ENCODE data around the gene ITPKB. TPM values are rescaled to one million over a fixed set of nuclear protein-coding genes. Genes with fewer than 3 reads are reported as not detected.

ITPKB gene
- total RNA-seq, 1 donor from 2014 or later, result 1.6 TPM

- Histone ChIP-seq H3K9ac (no peak overlapping the region), H3K36me3 (no peaks in the 10 kb centered on the region), H3K9me3 (ENCODE audit: low read depth) (no peaks in the 10 kb centered on the region), H3K27me3 (peaks cover 8% of the 10 kb centered on the region), H3K79me2 (ENCODE audit: low read depth) (no peaks in the 10 kb centered on the region), H3K27ac (no peak overlapping the region), H3K4me1 (peaks cover 21% of the 10 kb centered on the region), H2AFZ (replicated peaks) (no peak overlapping the region), H3K4me3 (no peak overlapping the region), H4K20me1 (ENCODE audit: low read depth) (no peaks in the 10 kb centered on the region), H3K4me2 (no peak overlapping the region), H3F3A (ENCODE audit: low read depth) (no peaks in the 10 kb centered on the region)
- H3K27ac Mint-ChIP-seq, result no peak overlapping the region
- H3K9me3 Mint-ChIP-seq, result no peaks in the 10 kb centered on the region
- no peak overlapping the region for H3K4me3 Mint-ChIP-seq
- TF ChIP-seq, protein P1, sequence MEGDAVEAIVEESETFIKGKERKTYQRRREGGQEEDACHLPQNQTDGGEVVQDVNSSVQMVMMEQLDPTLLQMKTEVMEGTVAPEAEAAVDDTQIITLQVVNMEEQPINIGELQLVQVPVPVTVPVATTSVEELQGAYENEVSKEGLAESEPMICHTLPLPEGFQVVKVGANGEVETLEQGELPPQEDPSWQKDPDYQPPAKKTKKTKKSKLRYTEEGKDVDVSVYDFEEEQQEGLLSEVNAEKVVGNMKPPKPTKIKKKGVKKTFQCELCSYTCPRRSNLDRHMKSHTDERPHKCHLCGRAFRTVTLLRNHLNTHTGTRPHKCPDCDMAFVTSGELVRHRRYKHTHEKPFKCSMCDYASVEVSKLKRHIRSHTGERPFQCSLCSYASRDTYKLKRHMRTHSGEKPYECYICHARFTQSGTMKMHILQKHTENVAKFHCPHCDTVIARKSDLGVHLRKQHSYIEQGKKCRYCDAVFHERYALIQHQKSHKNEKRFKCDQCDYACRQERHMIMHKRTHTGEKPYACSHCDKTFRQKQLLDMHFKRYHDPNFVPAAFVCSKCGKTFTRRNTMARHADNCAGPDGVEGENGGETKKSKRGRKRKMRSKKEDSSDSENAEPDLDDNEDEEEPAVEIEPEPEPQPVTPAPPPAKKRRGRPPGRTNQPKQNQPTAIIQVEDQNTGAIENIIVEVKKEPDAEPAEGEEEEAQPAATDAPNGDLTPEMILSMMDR (IDR thresholded peaks at IDR 0.05), result no peak
- no peak for TF ChIP-seq EZH2 (IDR thresholded peaks at IDR 0.05)
- no peak for TF ChIP-seq EZH2phosphoT487 (IDR thresholded peaks at IDR 0.05)
- DNase-seq (ENCODE audit: low spot score), result peak; percentile 52
- peaks cover 8% of the 10 kb centered on the region for H3K36me3 Mint-ChIP-seq
- peaks cover 43% of the 10 kb centered on the region for H3K4me1 Mint-ChIP-seq
- peaks cover 8% of the 10 kb centered on the region for H3K27me3 Mint-ChIP-seq (ENCODE audit: insufficient read depth, low read depth)
These were observed 50.9 kb downstream of the ITPKB start for GRCh38 chr1:226688056-226688748.

GRCh38 chr1:226687426-226687825 is 51.7 kb downstream of the ITPKB start:
- H3K4me1 ChIP-seq, result peaks cover 26% of the 10 kb centered on the region

DNA sequence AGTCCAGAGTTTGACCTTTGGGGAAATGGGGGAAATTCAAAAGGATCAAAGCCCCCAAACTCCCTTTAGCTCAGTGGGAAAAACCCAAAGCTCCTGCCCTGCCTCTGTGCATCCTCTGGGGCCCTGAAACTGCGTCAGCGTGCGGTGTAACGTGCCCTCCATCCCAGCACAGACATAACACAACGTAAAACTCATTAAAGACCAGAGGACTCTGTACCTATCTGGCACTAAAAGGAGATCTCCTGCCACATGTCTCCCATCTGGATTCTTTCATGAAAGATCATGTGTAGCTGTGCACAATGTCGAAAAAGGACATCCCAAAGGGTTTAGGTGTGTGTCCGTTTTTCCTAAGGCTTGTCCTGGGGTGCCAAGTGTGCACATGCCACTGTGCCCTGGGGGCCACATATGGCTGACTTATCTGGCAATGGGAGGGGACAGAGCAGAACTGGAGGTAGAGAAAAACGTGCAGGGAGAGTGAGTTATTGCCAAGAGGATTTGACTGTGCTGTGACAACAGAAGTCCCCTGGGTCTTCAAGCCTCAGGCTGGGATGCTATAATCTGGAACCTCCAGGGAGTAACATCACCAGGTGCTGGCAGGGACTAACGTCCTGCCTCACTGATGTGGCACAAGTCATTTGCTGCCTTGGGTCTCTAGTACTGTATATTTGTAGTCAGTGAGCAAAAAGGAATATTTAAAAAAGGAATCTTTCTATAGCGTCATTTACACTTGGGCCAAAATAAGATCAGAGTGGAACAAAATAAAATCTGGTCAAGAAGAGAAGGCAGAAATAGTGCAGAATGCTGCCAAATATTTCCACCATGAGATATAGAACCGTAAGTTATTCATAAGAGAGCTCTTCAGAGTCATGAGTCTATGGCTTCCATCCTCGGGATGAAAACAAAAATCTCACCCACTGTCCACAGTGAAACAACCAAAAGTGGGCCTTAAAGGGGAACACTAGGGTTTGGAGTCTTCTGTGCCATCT is 52.3 kb downstream of the ITPKB start:
- H3K27me3 Mint-ChIP-seq (ENCODE audit: insufficient read depth, low read depth), result peaks cover 6% of the 10 kb centered on the region
- no peaks in the 10 kb centered on the region for H3K79me2 ChIP-seq (ENCODE audit: low read depth)
- H3K4me1 Mint-ChIP-seq, result peaks cover 46% of the 10 kb centered on the region
- H4K20me1 ChIP-seq (ENCODE audit: low read depth), result no peaks in the 10 kb centered on the region
- H3K4me3 Mint-ChIP-seq, result no peak overlapping the region
- H3K9ac ChIP-seq, result no peak overlapping the region
- H3F3A ChIP-seq (ENCODE audit: low read depth), result no peaks in the 10 kb centered on the region
- H3K27ac Mint-ChIP-seq, result no peak overlapping the region
- peaks cover 26% of the 10 kb centered on the region for H3K4me1 ChIP-seq
- H3K36me3 Mint-ChIP-seq, result peaks cover 8% of the 10 kb centered on the region
- no peaks in the 10 kb centered on the region for H3K9me3 ChIP-seq (ENCODE audit: low read depth)
- H3K27ac ChIP-seq, result no peak overlapping the region
- H3K4me3 ChIP-seq, result no peak overlapping the region
- no peaks in the 10 kb centered on the region for H3K9me3 Mint-ChIP-seq
- no peak overlapping the region for H3K4me2 ChIP-seq
- H3K27me3 ChIP-seq, result peaks cover 15% of the 10 kb centered on the region
- H2AFZ ChIP-seq (replicated peaks), result no peak overlapping the region
- no peaks in the 10 kb centered on the region for H3K36me3 ChIP-seq
- no peak for DNase-seq (ENCODE audit: low spot score)
- TF ChIP-seq, protein P1 (IDR thresholded peaks at IDR 0.05), result no peak
- no peak for TF ChIP-seq EZH2phosphoT487 (IDR thresholded peaks at IDR 0.05)
- no peak for TF ChIP-seq EZH2 (IDR thresholded peaks at IDR 0.05)

More at GRCh38 chr1:226687426-226687825, 51.7 kb downstream of the ITPKB start:
- Histone ChIP-seq H3K27me3 (peaks cover 9% of the 10 kb centered on the region), H2AFZ (replicated peaks) (no peak overlapping the region), H4K20me1 (ENCODE audit: low read depth) (no peaks in the 10 kb centered on the region), H3K4me2 (no peak overlapping the region), H3K79me2 (ENCODE audit: low read depth) (no peaks in the 10 kb centered on the region), H3F3A (ENCODE audit: low read depth) (no peaks in the 10 kb centered on the region), H3K36me3 (no peaks in the 10 kb centered on the region), H3K27ac (no peak overlapping the region), H3K9ac (no peak overlapping the region), H3K4me3 (no peak overlapping the region), H3K9me3 (ENCODE audit: low read depth) (no peaks in the 10 kb centered on the region)
- Mint-ChIP-seq H3K27me3 (ENCODE audit: insufficient read depth, low read depth) (peaks cover 6% of the 10 kb centered on the region), H3K4me1 (peaks cover 43% of the 10 kb centered on the region), H3K36me3 (peaks cover 8% of the 10 kb centered on the region), H3K4me3 (no peak overlapping the region), H3K9me3 (no peaks in the 10 kb centered on the region), H3K27ac (no peak overlapping the region)
- DNase-seq (ENCODE audit: low spot score), result no peak
- TF ChIP-seq EZH2phosphoT487 (IDR thresholded peaks at IDR 0.05) (no peak), EZH2 (IDR thresholded peaks at IDR 0.05) (no peak)
- TF ChIP-seq, protein P1 (IDR thresholded peaks at IDR 0.05), result no peak
